PC-9 (cell line): ENCODE results near the gene IMMP2L. TPM values are rescaled to one million over a fixed set of nuclear protein-coding genes. Genes with fewer than 3 reads are reported as not detected.

Experiments used
- BruUV-seq: library from RNA; stranded (reverse); fragments of 400-500 nt; replicated peaks from 2 replicates; lab custom pipeline; 2021; lab: Mats Ljungman, UMichigan
- CTCF ChIA-PET: fragments of 300-600 bp; sonication (Branson Sonifier 250); formaldehyde crosslinking; loops from one replicate; lab custom pipeline; 2022; ENCODE audit warnings: antibody characterized with exemption; lab: Charles Lee
- POLR2A ChIA-PET: fragments of 300-600 bp; sonication (Branson Sonifier 250); formaldehyde crosslinking; loops from one replicate; lab custom pipeline; 2022; ENCODE audit warnings: antibody characterized with exemption; ENCODE audit not compliant: unreplicated experiment; lab: Charles Lee
- DNase-seq, 2 experiments: peaks; one replicate each; pipeline versions ENCODE4 v3.0.0 to v3.0.0-alpha.2; 2015 to 2022; ENCODE audit warnings: mixed read lengths in 1 of 2
- H2AFZ ChIP-seq: fragments of 200-600 bp; sonication (generic); 2 replicates; pipeline ENCODE4 v1.8.1; 2017; ENCODE audit warnings: antibody characterized with exemption
- H3F3A ChIP-seq: fragments of 200-600 bp; sonication (generic); 2 replicates; pipeline ENCODE4 v1.8.1; 2017; ENCODE audit warnings: antibody characterized with exemption, mild to moderate bottlenecking, low read depth; ENCODE audit not compliant: insufficient read depth
- H3K27ac ChIP-seq: fragments of 200-600 bp; sonication (generic); 2 replicates; pipeline ENCODE4 v1.6.1; 2016; ENCODE audit warnings: mixed run types
- H3K27me3 ChIP-seq: fragments of 200-600 bp; sonication (generic); 2 replicates; pipeline ENCODE4 v1.6.1; 2016; ENCODE audit warnings: low read depth, mixed run types; ENCODE audit not compliant: insufficient read depth
- H3K36me3 ChIP-seq: fragments of 200-600 bp; sonication (generic); 2 replicates; pipeline ENCODE4 v1.6.1; 2016; ENCODE audit warnings: low read depth, mixed run types
- H3K4me1 ChIP-seq: fragments of 200-600 bp; sonication (generic); replicated peaks from 2 replicates; pipeline ENCODE4 v1.6.1; 2016; ENCODE audit warnings: mixed run types; ENCODE audit not compliant: insufficient read depth
- H3K4me2 ChIP-seq: fragments of 200-600 bp; sonication (generic); 2 replicates; pipeline ENCODE4 v1.6.1; 2017; ENCODE audit warnings: mixed run types
- H3K4me3 ChIP-seq: fragments of 200-600 bp; sonication (generic); 2 replicates; pipeline ENCODE4 v1.6.1; 2016; ENCODE audit warnings: mixed run types
- H3K79me2 ChIP-seq: fragments of 200-600 bp; sonication (generic); 2 replicates; pipeline ENCODE4 v1.6.1; 2017; ENCODE audit warnings: low read depth, mixed run types
- H3K9me2 ChIP-seq: fragments of 200-600 bp; sonication (generic); 2 replicates; pipeline ENCODE4 v1.8.1; 2017; ENCODE audit warnings: mild to moderate bottlenecking; ENCODE audit not compliant: insufficient read depth
- H3K9me3 ChIP-seq: fragments of 200-600 bp; sonication (generic); 2 replicates; pipeline ENCODE4 v1.8.1; 2016; ENCODE audit warnings: low read depth; ENCODE audit not compliant: insufficient read depth
- H4K20me1 ChIP-seq: fragments of 200-600 bp; sonication (generic); 2 replicates; pipeline ENCODE4 v1.8.1; 2017; ENCODE audit not compliant: insufficient read depth
- EZH2 ChIP-seq: fragments of 200-600 bp; sonication (generic); IDR thresholded peaks from 2 replicates; pipeline ENCODE4 v1.8.0; 2017; ENCODE audit warnings: antibody characterized with exemption, low read depth
- intact Hi-C: fragments of 100-400 bp; cut with micrococcal nuclease; formaldehyde crosslinking; loops from one replicate; pipeline ENCODE4 v1.10.0; 2022; ENCODE audit not compliant: unreplicated experiment
- total RNA-seq: library from RNA; stranded (reverse); gene quantifications from 2 replicates; pipeline ENCODE4 v1.2.3, GENCODE V29; 2021
- TF ChIP-seq, protein P1 (sequence below): fragments of 200-600 bp; sonication (generic); conservative IDR thresholded peaks from 2 replicates; pipeline ENCODE4 v1.6.1; 2017; ENCODE audit warnings: mixed run types, antibody characterized with exemption, mild to moderate bottlenecking, moderate library complexity

The IMMP2L gene
- total RNA-seq, 1 experiment from 2014 or later = 40.5 TPM

DNA sequence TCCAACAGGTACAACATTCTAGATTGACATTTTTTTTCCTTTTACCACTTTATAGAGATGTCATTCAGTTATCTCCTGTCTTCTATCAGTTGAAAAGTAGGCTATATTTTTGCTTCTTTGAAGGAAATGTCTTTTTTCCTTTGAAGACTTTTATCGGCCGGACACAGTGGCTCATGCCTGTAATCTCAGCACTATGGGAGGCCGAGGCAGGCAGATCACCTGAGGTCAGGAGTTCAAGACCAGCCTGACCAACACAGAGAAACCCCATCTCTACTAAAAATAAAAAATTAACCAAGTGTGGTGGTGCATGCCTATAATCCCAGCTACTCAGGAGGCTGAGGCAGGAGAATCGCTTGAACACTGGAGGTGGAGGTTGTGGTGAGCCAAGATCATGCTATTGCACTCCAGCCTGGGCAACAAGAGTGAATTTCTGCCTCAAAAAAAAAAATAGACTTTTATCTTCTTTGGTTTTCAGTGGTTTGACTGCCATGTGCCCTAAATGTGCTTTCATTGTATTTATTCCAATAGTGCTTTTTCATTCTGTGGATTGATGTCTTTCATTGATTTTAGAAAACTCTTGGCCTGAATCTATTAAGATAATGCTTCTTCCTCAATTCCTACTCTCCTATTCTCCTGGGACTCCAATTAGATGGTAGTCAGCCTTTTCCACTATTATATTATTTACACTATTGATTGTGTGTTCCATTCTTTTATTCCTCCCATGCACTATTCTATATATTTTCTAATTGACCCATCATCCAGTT lies 84.6 kb downstream of the IMMP2L start:
- H4K20me1 ChIP-seq = no peaks in the 10 kb centered on the region
- H3K9me3 ChIP-seq = no peaks in the 10 kb centered on the region

DNA sequence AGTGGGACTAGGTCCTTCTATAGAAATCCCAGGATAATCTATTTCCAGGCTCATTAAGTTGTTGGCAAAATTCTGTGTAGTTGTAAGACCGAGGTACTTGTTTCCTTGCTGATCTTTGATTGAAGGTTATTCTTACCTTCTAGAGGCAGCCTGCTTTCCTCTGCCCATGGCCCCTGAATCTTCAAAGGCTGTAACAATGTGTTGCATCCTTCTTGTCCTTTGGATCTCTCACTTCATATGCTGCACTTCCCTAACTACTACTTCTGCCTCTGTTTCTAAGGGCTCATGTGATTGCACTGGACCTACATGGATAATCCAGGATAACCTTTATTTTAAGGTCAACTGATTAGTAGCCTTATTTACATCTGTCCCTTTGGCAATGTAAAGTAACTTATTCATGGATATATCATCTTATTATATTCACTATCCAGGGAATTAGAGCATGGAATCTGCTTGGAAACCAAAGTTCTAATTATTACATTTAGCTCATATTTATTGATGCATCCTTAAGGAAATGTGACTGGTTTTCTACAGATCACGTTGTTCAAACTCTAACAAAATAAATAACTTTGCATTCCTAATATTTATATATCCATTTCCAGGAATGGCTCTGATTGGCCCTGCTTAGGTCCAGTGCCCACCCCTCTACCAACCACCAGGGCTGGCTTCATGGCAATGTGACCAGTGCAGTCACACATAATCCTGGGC lies 85.6 kb downstream of the IMMP2L start:
- Histone ChIP-seq H3K36me3 (no peaks in the 10 kb centered on the region), H3K27ac (no peak overlapping the region), H3K4me2 (no peak overlapping the region), H2AFZ (no peak overlapping the region), H3K79me2 (no peaks in the 10 kb centered on the region), H3K9me2 (no peaks in the 10 kb centered on the region), H4K20me1 (no peaks in the 10 kb centered on the region), H3K4me3 (no peak overlapping the region), H3K9me3 (no peaks in the 10 kb centered on the region), H3K4me1 (no peaks in the 10 kb centered on the region), H3K27me3 (no peaks in the 10 kb centered on the region), H3F3A (no peaks in the 10 kb centered on the region)
- DNase-seq = no peak
- ChIA-PET POLR2A (no interaction called here), CTCF (no interaction called here)
- no TSS peak for BruUV-seq
- no peak for TF ChIP-seq EZH2
- TF ChIP-seq, protein P1, sequence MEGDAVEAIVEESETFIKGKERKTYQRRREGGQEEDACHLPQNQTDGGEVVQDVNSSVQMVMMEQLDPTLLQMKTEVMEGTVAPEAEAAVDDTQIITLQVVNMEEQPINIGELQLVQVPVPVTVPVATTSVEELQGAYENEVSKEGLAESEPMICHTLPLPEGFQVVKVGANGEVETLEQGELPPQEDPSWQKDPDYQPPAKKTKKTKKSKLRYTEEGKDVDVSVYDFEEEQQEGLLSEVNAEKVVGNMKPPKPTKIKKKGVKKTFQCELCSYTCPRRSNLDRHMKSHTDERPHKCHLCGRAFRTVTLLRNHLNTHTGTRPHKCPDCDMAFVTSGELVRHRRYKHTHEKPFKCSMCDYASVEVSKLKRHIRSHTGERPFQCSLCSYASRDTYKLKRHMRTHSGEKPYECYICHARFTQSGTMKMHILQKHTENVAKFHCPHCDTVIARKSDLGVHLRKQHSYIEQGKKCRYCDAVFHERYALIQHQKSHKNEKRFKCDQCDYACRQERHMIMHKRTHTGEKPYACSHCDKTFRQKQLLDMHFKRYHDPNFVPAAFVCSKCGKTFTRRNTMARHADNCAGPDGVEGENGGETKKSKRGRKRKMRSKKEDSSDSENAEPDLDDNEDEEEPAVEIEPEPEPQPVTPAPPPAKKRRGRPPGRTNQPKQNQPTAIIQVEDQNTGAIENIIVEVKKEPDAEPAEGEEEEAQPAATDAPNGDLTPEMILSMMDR = no peak
- intact Hi-C loops = no loop called here

More for the DNA sequence above, 84.6 kb downstream of the IMMP2L start:
- H3K4me2 ChIP-seq = no peak overlapping the region
- H3K4me1 ChIP-seq = no peaks in the 10 kb centered on the region
- H3K4me3 ChIP-seq = no peak overlapping the region
- DNase-seq = no peak
- no peaks in the 10 kb centered on the region for H3K27me3 ChIP-seq
- H2AFZ ChIP-seq = no peak overlapping the region
- no TSS peak for BruUV-seq
- CTCF ChIA-PET = no interaction called here
- H3F3A ChIP-seq = no peaks in the 10 kb centered on the region
- intact Hi-C loops = no loop called here
- no peaks in the 10 kb centered on the region for H3K79me2 ChIP-seq
- no peak overlapping the region for H3K27ac ChIP-seq
- H3K36me3 ChIP-seq = no peaks in the 10 kb centered on the region
- TF ChIP-seq EZH2 = no peak
- TF ChIP-seq, protein P1 = no peak
- POLR2A ChIA-PET = no interaction called here
- no peaks in the 10 kb centered on the region for H3K9me2 ChIP-seq

DNA sequence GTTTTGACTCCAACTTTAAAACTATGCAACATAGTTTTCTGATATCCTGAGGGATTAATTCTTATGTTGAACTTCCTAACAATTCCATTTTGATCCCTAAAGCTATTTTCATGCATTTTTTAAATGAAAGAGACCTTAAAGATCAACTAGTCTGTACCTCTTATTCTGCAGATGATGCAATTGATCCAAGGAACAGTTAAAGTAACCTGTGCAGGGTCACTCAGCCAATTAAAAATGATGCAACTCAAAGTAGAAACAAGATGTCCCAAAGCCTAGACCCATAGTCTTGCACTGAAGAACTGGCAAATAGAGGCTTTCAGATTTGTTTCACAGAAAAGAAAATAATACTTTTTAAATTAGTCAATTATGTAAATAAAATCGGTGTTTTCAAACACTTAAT lies 86.3 kb downstream of the IMMP2L start:
- Histone ChIP-seq H3K4me2 (no peak overlapping the region), H3K9me2 (no peaks in the 10 kb centered on the region), H3K27ac (no peak overlapping the region), H3K27me3 (no peaks in the 10 kb centered on the region), H3F3A (no peaks in the 10 kb centered on the region), H3K36me3 (no peaks in the 10 kb centered on the region), H3K4me3 (no peak overlapping the region), H3K4me1 (no peaks in the 10 kb centered on the region), H4K20me1 (no peaks in the 10 kb centered on the region), H2AFZ (no peak overlapping the region), H3K9me3 (no peaks in the 10 kb centered on the region), H3K79me2 (no peaks in the 10 kb centered on the region)
- BruUV-seq = no TSS peak
- ChIA-PET CTCF (no interaction called here), POLR2A (no interaction called here)
- DNase-seq = no peak
- intact Hi-C loops = no loop called here
- TF ChIP-seq, protein P1 = no peak
- no peak for TF ChIP-seq EZH2
